Measurements from ENCODE around the gene MCM5.
"Not testable (repeated sequence)": the region's sequence is repeated elsewhere in the genome, so short reads cannot be mapped to it uniquely, and the experiment has no call there.

MCM5 gene

GRCh38 chr22:35399678-35400500 lies at the start of gene MCM5:
MCM5 (plus strand) TSS chr22:35400140; CDS start chr22:35400439, 299 bp downstream.
- DNase-seq (ENCODE audit: low read depth in 2 of 2) = peak; percentile 92 to 95

GRCh38 chr22:35350539-35351503 lies 49.1 kb upstream of the MCM5 start:
- peak; percentile 61 to 67 for DNase-seq (ENCODE audit: low read depth in 2 of 2)

- no peak for DNase-seq (ENCODE audit: low read depth in 2 of 2)
Measured at GRCh38 chr22:35352214-35353111, 47.5 kb upstream of the MCM5 start.

- DNase-seq (ENCODE audit: low read depth in 2 of 2) = no peak
Measured at GRCh38 chr22:35353318-35353717, 46.6 kb upstream of the MCM5 start.

GRCh38 chr22:35354068-35354467 lies 45.9 kb upstream of the MCM5 start:
- no peak for DNase-seq (ENCODE audit: low read depth in 2 of 2)

- DNase-seq (ENCODE audit: low read depth in 2 of 2) = no peak
Measured at GRCh38 chr22:35357883-35358621, 41.9 kb upstream of the MCM5 start.

GRCh38 chr22:35359380-35360065 lies 40.4 kb upstream of the MCM5 start:
- DNase-seq (ENCODE audit: low read depth in 2 of 2) = no peak

GRCh38 chr22:35361001-35361558 lies 38.9 kb upstream of the MCM5 start:
- no peak for DNase-seq (ENCODE audit: low read depth in 2 of 2)

GRCh38 chr22:35363566-35364086 lies 36.3 kb upstream of the MCM5 start:
- DNase-seq (ENCODE audit: low read depth in 2 of 2) = no peak

- not testable (repeated sequence) for DNase-seq (ENCODE audit: low read depth in 2 of 2)
Measured at GRCh38 chr22:35364230-35364629, 35.7 kb upstream of the MCM5 start.

GRCh38 chr22:35367331-35367886 lies 32.5 kb upstream of the MCM5 start:
- no peak for DNase-seq (ENCODE audit: low read depth in 2 of 2)

GRCh38 chr22:35368386-35368785 lies 31.6 kb upstream of the MCM5 start:
- no peak for DNase-seq (ENCODE audit: low read depth in 2 of 2)

GRCh38 chr22:35369996-35370395 lies 29.9 kb upstream of the MCM5 start:
- DNase-seq (ENCODE audit: low read depth in 2 of 2) = no peak

- DNase-seq (ENCODE audit: low read depth in 2 of 2) = no peak
Measured at GRCh38 chr22:35373781-35374180, 26.2 kb upstream of the MCM5 start.

- no peak for DNase-seq (ENCODE audit: low read depth in 2 of 2)
Measured at GRCh38 chr22:35375031-35375430, 24.9 kb upstream of the MCM5 start.

- no peak for DNase-seq (ENCODE audit: low read depth in 2 of 2)
Measured at GRCh38 chr22:35375526-35375925, 24.4 kb upstream of the MCM5 start.

GRCh38 chr22:35376728-35377472 lies 23.0 kb upstream of the MCM5 start:
- DNase-seq (ENCODE audit: low read depth in 2 of 2) = no peak

- no peak for DNase-seq (ENCODE audit: low read depth in 2 of 2)
Measured at GRCh38 chr22:35377735-35378134, 22.2 kb upstream of the MCM5 start.

- DNase-seq (ENCODE audit: low read depth in 2 of 2) = no peak
Measured at GRCh38 chr22:35378621-35379020, 21.3 kb upstream of the MCM5 start.

All from stimulated activated CD8-positive, alpha-beta memory T cell treated with anti-CD3 and anti-CD28 coated beads, Interleukin-7, amount 100 ng/mL, for 1 hour (primary cell).